ENCODE measurements around the gene SF3B3.

The SF3B3 gene

GRCh38 chr16:70598937-70599503, 75.4 kb downstream of the SF3B3 start:
- Mint-ChIP-seq H3K36me3 (no peaks in the 10 kb centered on the region), H3K27ac (no peak overlapping the region), H3K4me3 (no peak overlapping the region), H3K27me3 (peaks cover 29% of the 10 kb centered on the region), H3K4me1 (no peaks in the 10 kb centered on the region), H3K9me3 (no peaks in the 10 kb centered on the region)
- CTCF ChIA-PET = interaction anchor here (0.7 kb wide), 1 partner anchor 20 kb away, joined by 4 read pairs; no protein-coding TSS in a partner anchor
- no peak for DNase-seq

GRCh38 chr16:70600730-70601129, 77.1 kb downstream of the SF3B3 start:
- Mint-ChIP-seq H3K27ac (no peak overlapping the region), H3K9me3 (no peaks in the 10 kb centered on the region), H3K4me3 (no peak overlapping the region), H3K4me1 (no peaks in the 10 kb centered on the region), H3K36me3 (no peaks in the 10 kb centered on the region), H3K27me3 (peaks cover 23% of the 10 kb centered on the region)
- DNase-seq = no peak
- CTCF ChIA-PET = no interaction called here

- no peaks in the 10 kb centered on the region for H3K4me1 Mint-ChIP-seq
- no peak overlapping the region for H3K27ac Mint-ChIP-seq
- DNase-seq = no peak
- CTCF ChIA-PET = interaction anchor here (1.1 kb wide), 1 partner anchor 52 kb away, joined by 4 read pairs; no protein-coding TSS in a partner anchor
- peaks cover 26% of the 10 kb centered on the region for H3K27me3 Mint-ChIP-seq
- no peak overlapping the region for H3K4me3 Mint-ChIP-seq
- H3K36me3 Mint-ChIP-seq = no peaks in the 10 kb centered on the region
- H3K9me3 Mint-ChIP-seq = no peaks in the 10 kb centered on the region
These were observed 78.3 kb downstream of the SF3B3 start for GRCh38 chr16:70601576-70602575.

- Mint-ChIP-seq H3K27me3 (peaks cover 26% of the 10 kb centered on the region), H3K27ac (no peak overlapping the region), H3K36me3 (no peaks in the 10 kb centered on the region), H3K4me3 (no peak overlapping the region), H3K9me3 (no peaks in the 10 kb centered on the region), H3K4me1 (no peaks in the 10 kb centered on the region)
- CTCF ChIA-PET = interaction anchor here (0.7 kb wide), 1 partner anchor 168 kb away, joined by 4 read pairs; no protein-coding TSS in a partner anchor
- DNase-seq = no peak
These were observed 79.2 kb downstream of the SF3B3 start for GRCh38 chr16:70602831-70603230.

- Mint-ChIP-seq H3K27me3 (peaks cover 18% of the 10 kb centered on the region), H3K27ac (no peak overlapping the region), H3K4me1 (no peaks in the 10 kb centered on the region), H3K36me3 (no peaks in the 10 kb centered on the region), H3K4me3 (no peak overlapping the region), H3K9me3 (no peaks in the 10 kb centered on the region)
- no peak for DNase-seq
- CTCF ChIA-PET = no interaction called here
These were observed 81.0 kb downstream of the SF3B3 start for GRCh38 chr16:70604407-70605282.

- DNase-seq = no peak
- Mint-ChIP-seq H3K4me1 (no peaks in the 10 kb centered on the region), H3K9me3 (no peaks in the 10 kb centered on the region), H3K4me3 (no peak overlapping the region), H3K36me3 (no peaks in the 10 kb centered on the region), H3K27ac (no peak overlapping the region), H3K27me3 (peaks cover 18% of the 10 kb centered on the region)
- CTCF ChIA-PET = no interaction called here
These were observed 81.7 kb downstream of the SF3B3 start for GRCh38 chr16:70605283-70605657.

- CTCF ChIA-PET = no interaction called here
- Mint-ChIP-seq H3K36me3 (no peaks in the 10 kb centered on the region), H3K27ac (no peak overlapping the region), H3K9me3 (no peaks in the 10 kb centered on the region), H3K4me1 (no peaks in the 10 kb centered on the region), H3K27me3 (peaks cover 22% of the 10 kb centered on the region), H3K4me3 (no peak overlapping the region)
- DNase-seq = no peak
These were observed 84.9 kb downstream of the SF3B3 start for GRCh38 chr16:70608521-70608920.

GRCh38 chr16:70610273-70611223, 86.9 kb downstream of the SF3B3 start:
- no peaks in the 10 kb centered on the region for H3K4me1 Mint-ChIP-seq
- CTCF ChIA-PET = no interaction called here
- no peak overlapping the region for H3K4me3 Mint-ChIP-seq
- H3K36me3 Mint-ChIP-seq = no peaks in the 10 kb centered on the region
- no peak for DNase-seq
- H3K27me3 Mint-ChIP-seq = peaks cover 17% of the 10 kb centered on the region
- no peak overlapping the region for H3K27ac Mint-ChIP-seq
- H3K9me3 Mint-ChIP-seq = no peaks in the 10 kb centered on the region

- Mint-ChIP-seq H3K9me3 (no peaks in the 10 kb centered on the region), H3K27ac (no peak overlapping the region), H3K4me1 (no peaks in the 10 kb centered on the region), H3K36me3 (no peaks in the 10 kb centered on the region), H3K27me3 (peaks cover 17% of the 10 kb centered on the region), H3K4me3 (no peak overlapping the region)
- no peak for DNase-seq
- CTCF ChIA-PET = no interaction called here
These were observed 87.6 kb downstream of the SF3B3 start for GRCh38 chr16:70611224-70611598.

GRCh38 chr16:70611785-70612303, 88.2 kb downstream of the SF3B3 start:
- CTCF ChIA-PET = no interaction called here
- H3K36me3 Mint-ChIP-seq = no peaks in the 10 kb centered on the region
- H3K4me1 Mint-ChIP-seq = no peaks in the 10 kb centered on the region
- no peak for DNase-seq
- peaks cover 13% of the 10 kb centered on the region for H3K27me3 Mint-ChIP-seq
- no peak overlapping the region for H3K27ac Mint-ChIP-seq
- no peak overlapping the region for H3K4me3 Mint-ChIP-seq
- no peaks in the 10 kb centered on the region for H3K9me3 Mint-ChIP-seq

GRCh38 chr16:70612931-70613330, 89.3 kb downstream of the SF3B3 start:
- H3K27me3 Mint-ChIP-seq = peaks cover 13% of the 10 kb centered on the region
- H3K27ac Mint-ChIP-seq = no peak overlapping the region
- CTCF ChIA-PET = no interaction called here
- DNase-seq = no peak
- no peak overlapping the region for H3K4me3 Mint-ChIP-seq
- H3K9me3 Mint-ChIP-seq = no peaks in the 10 kb centered on the region
- H3K36me3 Mint-ChIP-seq = no peaks in the 10 kb centered on the region
- H3K4me1 Mint-ChIP-seq = no peaks in the 10 kb centered on the region

- H3K27ac Mint-ChIP-seq = no peak overlapping the region
- H3K9me3 Mint-ChIP-seq = no peaks in the 10 kb centered on the region
- CTCF ChIA-PET = no interaction called here
These were observed 90.8 kb downstream of the SF3B3 start for GRCh38 chr16:70614208-70614951.

GRCh38 chr16:70615945-70616344, 92.3 kb downstream of the SF3B3 start:
- no peaks in the 10 kb centered on the region for H3K9me3 Mint-ChIP-seq
- CTCF ChIA-PET = interaction anchor here (1.0 kb wide), 1 partner anchor 39 kb away, joined by 3 read pairs; no protein-coding TSS in a partner anchor
- H3K4me1 Mint-ChIP-seq = no peaks in the 10 kb centered on the region
- H3K27me3 Mint-ChIP-seq = peaks cover 8% of the 10 kb centered on the region
- H3K36me3 Mint-ChIP-seq = no peaks in the 10 kb centered on the region
- H3K27ac Mint-ChIP-seq = no peak overlapping the region
- DNase-seq = no peak
- H3K4me3 Mint-ChIP-seq = no peak overlapping the region

More at GRCh38 chr16:70614208-70614951, 90.8 kb downstream of the SF3B3 start:
- Mint-ChIP-seq H3K27me3 (peaks cover 13% of the 10 kb centered on the region), H3K4me1 (no peaks in the 10 kb centered on the region), H3K4me3 (no peak overlapping the region), H3K36me3 (no peaks in the 10 kb centered on the region)
- DNase-seq = no peak
